Loucy (cell line): ENCODE results near the gene LEF1.

ENCODE experiments used
- H2AFZ ChIP-seq: fragments of 200-600 bp; sonication (generic); 2 replicates; pipeline ENCODE4 v1.6.0; 2016; ENCODE audit warnings: antibody characterized with exemption, mild to moderate bottlenecking, low read length, moderate library complexity
- H3F3A ChIP-seq: fragments of 200-600 bp; 2 replicates; pipeline ENCODE4 v1.6.0; 2016; ENCODE audit warnings: antibody characterized with exemption, low read depth, mild to moderate bottlenecking
- H3K27me3 ChIP-seq: fragments of 200-600 bp; sonication (generic); 2 replicates; pipeline ENCODE4 v1.6.1; 2014; ENCODE audit warnings: low read length, mild to moderate bottlenecking; ENCODE audit not compliant: insufficient read depth, poor library complexity, severe bottlenecking
- H3K36me3 ChIP-seq: fragments of 200-600 bp; sonication (generic); 2 replicates; pipeline ENCODE4 v1.6.1; 2016; ENCODE audit warnings: low read length; ENCODE audit not compliant: insufficient read depth
- H3K4me1 ChIP-seq: fragments of 200-600 bp; sonication (generic); 2 replicates; pipeline ENCODE4 v1.5.1; 2014; ENCODE audit warnings: low read length, mild to moderate bottlenecking; ENCODE audit not compliant: insufficient read depth, poor library complexity, severe bottlenecking
- H3K4me2 ChIP-seq: fragments of 200-600 bp; sonication (generic); 2 replicates; pipeline ENCODE4 v1.6.0; 2014; ENCODE audit warnings: antibody characterized with exemption, low read length, low read depth, mild to moderate bottlenecking; ENCODE audit not compliant: poor library complexity, severe bottlenecking
- H3K4me3 ChIP-seq: fragments of 200-600 bp; sonication (generic); 2 replicates; pipeline ENCODE4 v1.5.1; 2014; ENCODE audit warnings: low read length, mild to moderate bottlenecking, mixed read lengths; ENCODE audit not compliant: poor library complexity, severe bottlenecking
- H3K79me2 ChIP-seq: fragments of 200-600 bp; sonication (generic); 2 replicates; pipeline ENCODE4 v1.6.1; 2014; ENCODE audit warnings: low read length; ENCODE audit not compliant: insufficient read depth
- H3K9ac ChIP-seq: fragments of 200-600 bp; sonication (generic); 2 replicates; pipeline ENCODE4 v1.6.0; 2014; ENCODE audit warnings: mild to moderate bottlenecking, low read depth, low read length, moderate library complexity; ENCODE audit not compliant: poor library complexity, severe bottlenecking
- H3K9me2 ChIP-seq: fragments of 200-600 bp; sonication (generic); replicated peaks from 2 replicates; pipeline ENCODE4 v1.6.1; 2016; ENCODE audit warnings: low read depth, low read length, mixed read lengths
- H3K9me3 ChIP-seq: fragments of 200-600 bp; sonication (generic); 2 replicates; pipeline ENCODE4 v1.6.1; 2014; ENCODE audit warnings: mild to moderate bottlenecking, antibody characterized with exemption, low read length, low read depth; ENCODE audit not compliant: insufficient read depth
- H4K20me1 ChIP-seq: fragments of 200-600 bp; sonication (generic); 2 replicates; pipeline ENCODE4 v1.6.0; 2014; ENCODE audit warnings: antibody characterized with exemption, low read length, mild to moderate bottlenecking; ENCODE audit not compliant: insufficient read depth, poor library complexity, severe bottlenecking
- EZH2phosphoT487 ChIP-seq: fragments of 200-600 bp; IDR thresholded peaks from 2 replicates; pipeline ENCODE4 v1.6.1; 2018; ENCODE audit warnings: antibody characterized with exemption, mild to moderate bottlenecking, moderate library complexity, borderline replicate concordance
- TF ChIP-seq, protein P1 (sequence below): fragments of 200-600 bp; sonication (generic); conservative IDR thresholded peaks from 2 replicates; pipeline ENCODE4 v1.5.1; 2014; ENCODE audit warnings: mild to moderate bottlenecking, antibody characterized with exemption, low read length

The LEF1 gene

DNA sequence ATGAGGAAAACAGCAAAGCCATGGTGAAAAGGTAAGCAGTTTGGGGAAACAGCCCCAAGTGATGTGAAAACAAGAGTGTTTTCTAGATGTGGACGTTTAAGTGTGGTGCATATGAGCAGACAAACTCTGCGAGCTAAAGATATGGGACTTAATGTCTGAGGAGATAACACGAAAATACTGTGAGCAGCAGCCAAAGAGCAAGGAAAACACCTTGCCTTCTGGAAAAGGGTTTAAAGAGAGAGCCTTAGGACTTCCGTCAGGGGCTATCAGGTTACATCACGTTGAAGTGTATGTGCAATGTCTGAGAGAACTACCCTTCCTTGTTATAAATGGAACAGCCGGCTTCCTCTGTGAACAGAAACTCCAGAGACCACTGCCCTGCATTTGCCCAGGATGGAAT, 54.2 kb downstream of the LEF1 start:
- TF ChIP-seq, protein P1, sequence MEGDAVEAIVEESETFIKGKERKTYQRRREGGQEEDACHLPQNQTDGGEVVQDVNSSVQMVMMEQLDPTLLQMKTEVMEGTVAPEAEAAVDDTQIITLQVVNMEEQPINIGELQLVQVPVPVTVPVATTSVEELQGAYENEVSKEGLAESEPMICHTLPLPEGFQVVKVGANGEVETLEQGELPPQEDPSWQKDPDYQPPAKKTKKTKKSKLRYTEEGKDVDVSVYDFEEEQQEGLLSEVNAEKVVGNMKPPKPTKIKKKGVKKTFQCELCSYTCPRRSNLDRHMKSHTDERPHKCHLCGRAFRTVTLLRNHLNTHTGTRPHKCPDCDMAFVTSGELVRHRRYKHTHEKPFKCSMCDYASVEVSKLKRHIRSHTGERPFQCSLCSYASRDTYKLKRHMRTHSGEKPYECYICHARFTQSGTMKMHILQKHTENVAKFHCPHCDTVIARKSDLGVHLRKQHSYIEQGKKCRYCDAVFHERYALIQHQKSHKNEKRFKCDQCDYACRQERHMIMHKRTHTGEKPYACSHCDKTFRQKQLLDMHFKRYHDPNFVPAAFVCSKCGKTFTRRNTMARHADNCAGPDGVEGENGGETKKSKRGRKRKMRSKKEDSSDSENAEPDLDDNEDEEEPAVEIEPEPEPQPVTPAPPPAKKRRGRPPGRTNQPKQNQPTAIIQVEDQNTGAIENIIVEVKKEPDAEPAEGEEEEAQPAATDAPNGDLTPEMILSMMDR = no peak
- no peak for TF ChIP-seq EZH2phosphoT487
- peaks cover 26% of the 10 kb centered on the region for H3K4me1 ChIP-seq

DNA sequence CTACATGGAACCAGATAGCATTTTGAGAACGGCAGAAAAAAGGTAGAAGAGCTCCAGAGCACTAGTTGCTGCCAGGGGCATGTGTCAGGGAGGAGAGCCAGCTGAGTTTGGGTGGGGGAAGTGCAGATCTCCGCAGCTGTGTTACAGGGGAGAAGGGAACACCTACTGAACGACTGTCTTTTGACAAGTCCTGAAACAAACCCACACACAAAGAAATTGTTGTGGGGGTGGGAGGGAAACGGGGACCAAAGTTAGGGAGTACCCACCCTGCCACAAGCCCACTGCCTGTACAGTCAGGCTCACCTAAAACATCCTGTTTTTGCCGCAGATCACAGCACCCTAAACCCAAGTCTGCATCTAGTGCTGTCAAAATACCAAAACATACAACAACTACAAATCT, 55.5 kb downstream of the LEF1 start:
- Histone ChIP-seq H3F3A (0 out of 2 replicates have a peak, but pooled peaks cover 5% of the 10 kb centered on the region), H3K79me2 (peaks cover 100% of the 10 kb centered on the region), H3K4me1 (peaks cover 32% of the 10 kb centered on the region), H2AFZ (no peak overlapping the region), H4K20me1 (peaks cover 98% of the 10 kb centered on the region), H3K4me2 (no peak overlapping the region), H3K36me3 (peaks cover 97% of the 10 kb centered on the region), H3K9me2 (no peaks in the 10 kb centered on the region), H3K27me3 (no peaks in the 10 kb centered on the region), H3K9me3 (no peaks in the 10 kb centered on the region), H3K9ac (no peak overlapping the region), H3K4me3 (no peak overlapping the region)
- TF ChIP-seq, protein P1 = no peak
- no peak for TF ChIP-seq EZH2phosphoT487

More for the DNA sequence above, 54.2 kb downstream of the LEF1 start:
- no peak overlapping the region for H3K4me3 ChIP-seq
- H3K4me2 ChIP-seq = no peak overlapping the region
- H3K27me3 ChIP-seq = no peaks in the 10 kb centered on the region
- peaks cover 98% of the 10 kb centered on the region for H4K20me1 ChIP-seq
- H3K9ac ChIP-seq = no peak overlapping the region
- no peaks in the 10 kb centered on the region for H3K9me2 ChIP-seq
- no peaks in the 10 kb centered on the region for H3K9me3 ChIP-seq
- peaks cover 95% of the 10 kb centered on the region for H3K36me3 ChIP-seq
- peaks cover 100% of the 10 kb centered on the region for H3K79me2 ChIP-seq
- H3F3A ChIP-seq = no peaks in the 10 kb centered on the region
- H2AFZ ChIP-seq = no peak overlapping the region

DNA sequence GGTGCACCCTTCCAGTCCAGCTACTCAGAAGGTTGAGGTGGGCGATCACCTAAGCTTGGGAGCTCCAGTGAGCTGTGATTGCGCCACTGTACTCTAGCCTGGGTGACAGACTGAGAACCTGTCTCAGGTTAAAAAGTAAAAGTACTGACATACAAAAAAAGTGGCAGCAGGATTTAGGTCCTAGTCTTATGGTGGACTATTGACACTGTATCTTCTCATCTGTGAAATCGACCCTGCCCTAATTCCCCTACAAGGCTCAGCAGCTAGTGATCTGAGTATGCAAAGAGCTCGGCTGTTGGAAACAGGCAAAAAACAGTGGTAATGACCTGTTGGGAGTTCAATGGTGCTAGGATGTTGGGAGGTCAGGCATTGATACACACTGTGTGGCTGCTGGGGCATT, 57.0 kb downstream of the LEF1 start:
- H3K9me2 ChIP-seq = no peaks in the 10 kb centered on the region
- no peak overlapping the region for H3K9ac ChIP-seq
- H2AFZ ChIP-seq = no peak overlapping the region
- H4K20me1 ChIP-seq = peaks cover 98% of the 10 kb centered on the region
- H3K27me3 ChIP-seq = no peaks in the 10 kb centered on the region
- H3K36me3 ChIP-seq = peaks cover 96% of the 10 kb centered on the region; the same call in 1 of the 2 replicates
- 0 out of 2 replicates have a peak, but pooled peaks cover 6% of the 10 kb centered on the region for H3F3A ChIP-seq
- H3K9me3 ChIP-seq = no peaks in the 10 kb centered on the region
- H3K4me3 ChIP-seq = no peak overlapping the region
- no peak for TF ChIP-seq EZH2phosphoT487
- TF ChIP-seq, protein P1 = no peak
- peaks cover 100% of the 10 kb centered on the region for H3K79me2 ChIP-seq
- H3K4me1 ChIP-seq = peaks cover 39% of the 10 kb centered on the region
- H3K4me2 ChIP-seq = no peak overlapping the region
